Anterior cingulate cortex (tissue), 58 donors: ENCODE results near the gene SPATA9.

Experiments
- DNase-seq, 58 donors: peaks; one replicate each; lab custom pipeline; 2025; lab: John Stamatoyannopoulos, UW

SPATA9 gene

DNA sequence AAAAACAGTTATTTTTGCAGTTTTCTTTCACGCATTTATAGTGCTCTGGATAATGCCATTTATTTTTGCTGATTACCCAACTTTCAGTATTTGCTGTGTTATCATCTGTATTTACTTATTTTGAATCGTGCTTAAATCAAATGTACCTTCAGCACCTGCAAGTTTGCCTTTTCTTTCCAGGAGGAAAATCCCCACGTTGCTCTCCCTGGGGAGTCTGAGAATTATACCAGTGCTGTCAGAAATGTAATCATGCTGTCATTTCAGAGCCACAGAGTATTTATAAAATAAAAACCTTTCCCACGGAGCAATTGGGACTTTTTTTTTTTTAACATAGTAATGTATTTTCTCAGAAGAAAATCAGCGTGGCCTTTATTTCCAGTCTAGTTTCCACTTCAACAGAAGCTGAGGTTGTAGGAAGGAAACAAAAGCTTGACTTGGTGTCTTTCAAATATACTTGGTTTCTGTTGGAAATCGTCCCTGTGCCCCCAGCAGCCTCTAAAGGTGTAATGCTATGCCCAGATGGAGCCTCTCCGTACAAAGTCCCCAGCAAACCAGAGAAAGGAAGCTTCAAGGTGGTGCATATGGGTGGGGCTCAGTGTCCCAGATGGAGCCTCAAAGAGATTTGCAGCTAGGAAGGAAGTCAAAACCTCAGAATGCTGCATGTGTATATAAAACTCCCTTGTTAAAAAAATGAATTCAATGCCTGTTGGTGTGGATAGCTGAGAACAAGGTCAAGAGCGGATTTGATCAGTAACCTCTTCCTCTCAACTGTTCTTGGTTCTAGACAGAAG lies 60.8 kb downstream of the SPATA9 start:
- no peak for DNase-seq

DNA sequence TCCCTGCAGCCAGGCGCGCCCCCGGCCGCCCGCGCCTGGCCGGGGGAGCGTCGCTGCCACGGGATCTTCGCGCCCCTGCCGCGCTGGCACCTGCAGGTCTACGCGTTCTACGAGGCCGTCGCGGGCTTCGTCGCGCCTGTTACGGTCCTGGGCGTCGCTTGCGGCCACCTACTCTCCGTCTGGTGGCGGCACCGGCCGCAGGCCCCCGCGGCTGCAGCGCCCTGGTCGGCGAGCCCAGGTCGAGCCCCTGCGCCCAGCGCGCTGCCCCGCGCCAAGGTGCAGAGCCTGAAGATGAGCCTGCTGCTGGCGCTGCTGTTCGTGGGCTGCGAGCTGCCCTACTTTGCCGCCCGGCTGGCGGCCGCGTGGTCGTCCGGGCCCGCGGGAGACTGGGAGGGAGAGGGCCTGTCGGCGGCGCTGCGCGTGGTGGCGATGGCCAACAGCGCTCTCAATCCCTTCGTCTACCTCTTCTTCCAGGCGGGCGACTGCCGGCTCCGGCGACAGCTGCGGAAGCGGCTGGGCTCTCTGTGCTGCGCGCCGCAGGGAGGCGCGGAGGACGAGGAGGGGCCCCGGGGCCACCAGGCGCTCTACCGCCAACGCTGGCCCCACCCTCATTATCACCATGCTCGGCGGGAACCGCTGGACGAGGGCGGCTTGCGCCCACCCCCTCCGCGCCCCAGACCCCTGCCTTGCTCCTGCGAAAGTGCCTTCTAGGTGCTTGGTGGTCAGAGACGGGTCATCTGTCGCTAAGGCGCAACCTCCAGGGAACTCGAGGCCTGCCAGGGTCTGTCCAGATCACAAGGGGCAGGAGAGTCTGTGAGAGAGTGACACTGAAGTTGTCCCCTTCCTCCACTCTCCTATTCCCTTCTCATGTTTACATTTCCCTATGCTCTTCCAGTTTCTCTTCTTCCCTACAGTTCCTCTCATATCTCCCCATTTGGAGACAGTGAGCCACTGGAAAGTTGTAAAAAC lies 61.6 kb downstream of the SPATA9 start:
- peak in 14 of 58 donors; percentile 1 to 42 (median 15) for DNase-seq

DNA sequence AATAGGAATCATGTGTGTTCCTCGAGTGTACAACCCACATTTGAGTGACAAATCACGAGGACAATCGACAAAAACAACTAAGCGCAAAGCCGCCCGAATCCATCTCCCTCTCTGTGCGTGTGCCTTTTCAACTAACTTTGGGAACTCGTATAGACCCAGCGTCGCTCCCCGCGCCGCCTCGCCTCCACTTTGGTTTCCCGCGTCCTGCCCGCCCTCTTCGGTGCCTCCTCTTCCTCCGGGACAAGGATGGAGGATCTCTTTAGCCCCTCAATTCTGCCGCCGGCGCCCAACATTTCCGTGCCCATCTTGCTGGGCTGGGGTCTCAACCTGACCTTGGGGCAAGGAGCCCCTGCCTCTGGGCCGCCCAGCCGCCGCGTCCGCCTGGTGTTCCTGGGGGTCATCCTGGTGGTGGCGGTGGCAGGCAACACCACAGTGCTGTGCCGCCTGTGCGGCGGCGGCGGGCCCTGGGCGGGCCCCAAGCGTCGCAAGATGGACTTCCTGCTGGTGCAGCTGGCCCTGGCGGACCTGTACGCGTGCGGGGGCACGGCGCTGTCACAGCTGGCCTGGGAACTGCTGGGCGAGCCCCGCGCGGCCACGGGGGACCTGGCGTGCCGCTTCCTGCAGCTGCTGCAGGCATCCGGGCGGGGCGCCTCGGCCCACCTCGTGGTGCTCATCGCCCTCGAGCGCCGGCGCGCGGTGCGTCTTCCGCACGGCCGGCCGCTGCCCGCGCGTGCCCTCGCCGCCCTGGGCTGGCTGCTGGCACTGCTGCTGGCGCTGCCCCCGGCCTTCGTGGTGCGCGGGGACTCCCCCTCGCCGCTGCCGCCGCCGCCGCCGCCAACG lies 62.5 kb downstream of the SPATA9 start, which contains the start of gene GPR150:
Gene GPR150 (plus strand): TSS at position 58 of the 840 bp plus-strand sequence. CDS start 189 bp downstream, at position 247.
- DNase-seq, result peak in 27 of 58 donors; percentile 9 to 45 (median 21)

DNA sequence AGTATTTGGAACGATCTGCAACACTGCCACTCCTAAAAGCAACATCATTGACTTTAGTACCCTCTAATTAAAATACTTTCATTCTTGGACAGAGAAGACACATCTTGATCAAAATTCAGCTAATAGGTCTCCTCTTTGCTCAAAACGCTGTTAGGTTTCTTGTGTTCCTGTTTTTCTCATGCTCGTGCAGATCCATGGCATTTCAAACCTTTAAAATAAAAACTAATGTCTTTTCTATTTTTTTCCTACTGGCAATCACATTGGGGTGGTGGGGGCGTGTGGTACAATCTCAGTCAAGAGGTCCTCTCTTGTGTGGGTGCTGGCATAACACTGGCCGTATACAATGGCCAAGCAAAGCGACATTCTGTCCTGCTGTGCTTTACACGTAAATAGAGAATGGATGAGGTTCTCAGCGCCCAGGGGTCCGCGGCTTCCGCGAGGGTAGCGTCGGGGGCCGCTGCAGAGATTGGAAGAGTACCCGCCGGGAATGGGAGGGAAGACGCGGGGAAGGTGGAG lies 63.2 kb downstream of the SPATA9 start:
- peak in 2 of 58 donors; percentile 19 to 55 for DNase-seq

DNA sequence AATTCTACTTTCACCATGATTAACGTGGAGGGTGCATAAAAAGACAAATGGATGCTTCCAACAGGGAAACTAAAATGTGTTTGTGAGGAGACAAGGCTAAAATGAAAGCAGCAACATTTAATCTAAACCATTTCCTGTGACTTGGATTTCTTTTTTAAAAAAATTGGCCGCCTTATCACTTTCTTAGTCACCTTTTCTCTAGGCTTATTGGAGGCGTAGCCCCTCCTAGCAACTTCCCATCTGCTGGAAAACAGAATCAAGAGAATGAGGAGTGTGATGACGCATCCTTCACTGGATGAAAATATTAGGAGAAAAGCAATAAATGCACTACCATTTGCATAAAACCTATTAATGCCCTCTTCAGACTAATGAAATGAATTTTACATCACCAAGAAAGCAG lies 63.7 kb downstream of the SPATA9 start:
- DNase-seq, result no peak

DNA sequence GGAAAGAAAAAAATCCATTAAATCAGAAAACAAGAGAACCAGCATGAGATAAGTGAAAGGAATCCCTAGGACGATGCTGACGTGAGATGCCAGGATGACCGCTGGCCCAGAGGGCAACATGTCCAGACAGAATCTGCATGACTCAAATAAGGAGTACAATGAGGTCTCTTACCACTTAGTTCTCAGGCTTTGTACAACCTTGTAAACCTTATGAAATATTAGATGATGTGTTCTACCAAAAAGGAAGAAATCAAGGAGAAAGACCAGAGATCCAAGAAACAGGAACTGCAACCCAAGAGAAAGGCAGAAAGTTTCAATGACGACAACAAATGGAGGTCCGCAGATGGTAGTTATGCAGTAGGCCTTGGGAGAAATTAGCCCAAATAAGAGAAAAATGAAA lies 65.7 kb downstream of the SPATA9 start:
- DNase-seq, result no peak

DNA sequence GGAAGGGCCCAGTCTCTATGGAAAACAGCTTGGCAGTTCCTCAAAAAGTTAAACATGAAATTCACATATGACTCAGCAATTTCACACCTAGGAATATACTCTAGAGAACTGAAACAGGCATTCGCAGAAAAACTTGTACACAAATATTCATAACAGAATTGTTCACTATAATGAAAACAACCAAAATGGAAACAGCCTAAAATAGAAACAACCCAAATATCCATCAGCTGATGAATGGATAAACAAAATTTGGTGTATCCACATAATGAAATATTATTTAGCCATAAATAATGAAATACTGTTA lies 67.7 kb downstream of the SPATA9 start:
- DNase-seq, result no peak

DNA sequence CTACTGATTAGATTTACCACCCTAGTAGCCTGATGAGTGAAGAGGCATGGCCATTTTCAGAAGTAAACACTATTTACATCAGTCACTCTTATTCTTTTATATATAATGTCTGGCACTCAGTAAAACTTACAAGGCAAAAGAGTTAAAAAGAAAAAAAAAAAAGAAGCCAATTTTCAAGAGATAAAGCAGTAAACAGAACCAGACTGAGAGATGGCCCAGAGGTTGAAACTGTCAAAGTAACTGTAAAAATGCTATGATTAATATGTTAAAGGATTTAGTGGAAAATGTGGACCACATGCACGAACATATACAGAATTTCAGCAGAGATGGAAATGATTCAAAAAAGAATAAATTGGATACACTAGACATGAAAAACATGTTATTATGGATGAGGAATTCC lies 69.3 kb downstream of the SPATA9 start:
- DNase-seq, result no peak

DNA sequence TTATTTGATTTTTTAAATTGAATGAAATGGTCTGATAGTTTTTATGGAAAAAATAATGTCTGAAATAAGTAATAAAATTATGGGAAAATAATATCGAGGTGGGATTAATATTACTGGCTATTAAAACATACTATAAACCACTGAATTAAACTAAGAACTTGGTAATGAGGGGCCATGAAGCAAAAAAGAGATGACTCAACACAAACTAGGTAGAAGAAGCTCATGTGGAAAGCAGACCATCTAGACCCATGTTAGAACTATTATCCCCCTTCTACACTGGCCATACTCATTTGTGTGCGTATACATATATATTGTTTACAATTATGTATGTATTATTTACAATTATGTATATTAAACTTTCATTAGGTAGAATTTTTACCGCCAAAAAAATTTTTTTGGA lies 71.4 kb downstream of the SPATA9 start:
- DNase-seq, result no peak

DNA sequence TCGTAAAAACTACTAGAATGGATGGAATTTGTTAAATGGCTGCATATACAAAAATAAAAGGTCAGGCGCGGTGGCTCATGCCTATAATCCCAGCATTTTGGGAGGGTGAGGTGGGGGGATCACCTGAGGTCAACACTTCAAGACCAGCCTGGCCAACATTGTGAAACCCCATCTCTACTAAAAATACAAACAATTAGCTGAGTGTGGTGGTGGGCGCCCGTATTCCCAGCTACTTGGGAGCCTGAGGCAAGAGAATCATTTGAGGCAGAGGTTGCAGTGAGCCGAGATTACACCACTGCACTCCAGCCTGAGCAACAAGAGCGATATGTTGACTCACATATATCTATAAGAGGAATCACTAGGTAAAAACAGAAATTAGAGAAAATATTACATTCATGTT lies 72.2 kb downstream of the SPATA9 start:
- no peak for DNase-seq

DNA sequence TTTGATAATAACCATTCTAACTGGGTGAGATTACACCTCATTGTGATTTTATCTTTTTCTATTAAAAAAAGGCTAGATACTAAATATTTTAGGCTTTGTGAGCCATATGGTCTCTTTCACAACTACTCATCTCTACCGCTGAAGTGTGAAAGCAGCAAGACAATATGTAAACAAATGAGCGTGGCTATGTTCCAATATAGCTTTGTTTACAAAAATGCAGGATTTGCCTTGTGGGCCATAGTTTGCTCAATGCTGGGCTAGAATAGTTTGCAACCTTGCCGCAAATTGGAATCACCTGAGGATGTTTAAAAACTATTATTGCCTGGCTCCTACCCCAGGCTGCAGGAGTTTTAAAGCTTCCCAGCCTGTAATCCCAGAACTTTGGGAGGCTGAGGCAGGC lies 73.1 kb downstream of the SPATA9 start:
- no peak for DNase-seq
